K562 (cell line): ENCODE measurements around the gene CRTC3. TPM values are rescaled to one million over a fixed set of nuclear protein-coding genes. Genes with fewer than 3 reads are reported as not detected.
A peak's percentile ranks its signal among the peaks of the same experiment; 100 is the strongest.

Source experiments
- ATAC-seq: fragments of 200-7000 bp; cut with Tn5 transposase; 3 replicates; pipeline ENCODE4 v1.9.1; 2020; ENCODE audit warnings: moderate library complexity
- BruUV-seq: library from RNA; stranded (reverse); fragments of 400-500 nt; replicated peaks from 2 replicates; lab custom pipeline; 2021; lab: Mats Ljungman, UMichigan
- CTCF ChIA-PET: fragments of 300-600 bp; formaldehyde crosslinking; extraction: SDS; loops from one replicate; lab custom pipeline; 2021; ENCODE audit warnings: low intra/inter-chr PET ratio; lab: Yijun Ruan, JAX
- POLR2A ChIA-PET: fragments of 300-600, 350-650 bp; sonication (Branson Sonifier 250); formaldehyde crosslinking; extraction: SDS; loops from one replicate; lab custom pipeline; 2021; ENCODE audit warnings: antibody characterized with exemption, inconsistent platforms; lab: Yijun Ruan, JAX
- DNase-seq, 4 experiments: peaks; one replicate each; pipeline versions ENCODE4 v3.0.0 to v3.0.0-alpha.2; 2011 to 2018; ENCODE audit warnings: low spot score in 3 of 4, mixed read lengths in 3 of 4; ENCODE audit errors: extremely low read depth in 1 of 4
- FAIRE-seq: peaks from 2 replicates; lab custom pipeline; 2011; peaks lifted over from hg19 to GRCh38; lab: Jason Lieb, UNC
- H2AFZ ChIP-seq: 2 replicates; pipeline ENCODE4 v1.6.0; 2011; ENCODE audit warnings: low read depth, low read length, control low read depth, inconsistent platforms
- H3K27ac ChIP-seq: fragments of 200-600 bp; 3 replicates; pipeline ENCODE4 v1.8.0; 2011; ENCODE audit warnings: low read depth, mild to moderate bottlenecking, control low read depth, inconsistent platforms, low read length, moderate library complexity, mixed read lengths; ENCODE audit errors: extremely low read depth
- H3K27me3 ChIP-seq, 2 experiments: fragments of 300-600 bp in 1 of 2; 2 replicates in 1 of 2; 3 replicates in 1 of 2; pipeline versions ENCODE4 v1.6.0 to v1.8.0; 2011; ENCODE audit warnings: inconsistent platforms in 2 of 2, low read length in 2 of 2, mild to moderate bottlenecking in 1 of 2, mixed read lengths in 1 of 2, moderate library complexity in 1 of 2; ENCODE audit not compliant: control insufficient read depth in 2 of 2, insufficient read depth in 2 of 2
- H3K36me3 ChIP-seq: fragments of 300-600 bp; 3 replicates; pipeline ENCODE4 v1.8.0; 2011; ENCODE audit warnings: mild to moderate bottlenecking, low read length, inconsistent platforms; ENCODE audit not compliant: control insufficient read depth, insufficient read depth
- H3K4me1 ChIP-seq, 2 experiments: fragments of 200-600 bp in 1 of 2; replicated peaks in 1 of 2; 2 replicates in 1 of 2; 3 replicates in 1 of 2; pipeline versions ENCODE4 v1.5.1 to v1.8.0; 2011; ENCODE audit warnings: inconsistent platforms in 2 of 2, low read length in 2 of 2, mild to moderate bottlenecking in 1 of 2, mixed read lengths in 1 of 2, moderate library complexity in 1 of 2; ENCODE audit not compliant: control insufficient read depth in 2 of 2, insufficient read depth in 2 of 2
- H3K4me2 ChIP-seq: 2 replicates; pipeline ENCODE4 v1.6.1; 2011; ENCODE audit warnings: low read length, control low read depth, inconsistent platforms, mixed read lengths; ENCODE audit not compliant: insufficient read depth
- H3K4me3 ChIP-seq: fragments of 200-600 bp; sonication (generic), shearing (Covaris generic); 2 replicates; pipeline ENCODE4 v1.5.1; 2016; ENCODE audit warnings: control low read depth, inconsistent platforms
- H3K79me2 ChIP-seq: fragments of 200-600 bp; 3 replicates; pipeline ENCODE4 v1.8.0; 2011; ENCODE audit warnings: low read length, inconsistent platforms; ENCODE audit not compliant: control insufficient read depth, insufficient read depth
- H3K9ac ChIP-seq, 2 experiments: 2 replicates each; pipeline versions ENCODE4 v1.6.0 to v1.6.1; 2011; ENCODE audit warnings: low read depth in 2 of 2, low read length in 2 of 2, control low read depth in 1 of 2, inconsistent platforms in 1 of 2, mild to moderate bottlenecking in 1 of 2, mixed read lengths in 1 of 2; ENCODE audit not compliant: insufficient read depth in 1 of 2
- H3K9me1 ChIP-seq: one replicate; pipeline ENCODE4 v1.6.0; 2011; ENCODE audit warnings: inconsistent platforms, mild to moderate bottlenecking, low read length, moderate library complexity; ENCODE audit not compliant: control insufficient read depth, insufficient read depth
- H3K9me3 ChIP-seq: replicated peaks from 2 replicates; pipeline ENCODE4 v1.5.1; 2011; ENCODE audit warnings: low read depth, low read length, inconsistent platforms; ENCODE audit not compliant: control insufficient read depth, insufficient read depth
- H4K20me1 ChIP-seq: replicated peaks from 2 replicates; pipeline ENCODE4 v1.6.1; 2011; ENCODE audit warnings: low read length, inconsistent platforms, mixed read lengths; ENCODE audit not compliant: control insufficient read depth, insufficient read depth
- ARID1B ChIP-seq: fragments of 450-650 bp; IDR thresholded peaks from 2 replicates; pipeline ENCODE4 v1.6.1; 2016; ENCODE audit warnings: antibody characterized with exemption, mild to moderate bottlenecking, inconsistent platforms
- CBFA2T3 ChIP-seq: fragments of 450-650 bp; IDR thresholded peaks from 2 replicates; pipeline ENCODE4 v1.6.1; 2017
- DPF2 ChIP-seq: fragments of 450-650 bp; IDR thresholded peaks from 2 replicates; pipeline ENCODE4 v1.6.1; 2016
- MEIS2 ChIP-seq: fragments of 450-650 bp; IDR thresholded peaks from 2 replicates; pipeline ENCODE4 v1.6.1; 2014; ENCODE audit warnings: mild to moderate bottlenecking; ENCODE audit not compliant: partially characterized antibody
- POLR2B ChIP-seq: fragments of 450-650 bp; IDR thresholded peaks from 2 replicates; pipeline ENCODE4 v1.6.1; 2018; ENCODE audit warnings: low read depth; ENCODE audit not compliant: partially characterized antibody
- POU5F1 ChIP-seq: fragments of 150-350 bp; IDR thresholded peaks from 2 replicates; pipeline ENCODE4 v1.6.1; 2014; ENCODE audit warnings: borderline replicate concordance, low read length, low read depth, mild to moderate bottlenecking; ENCODE audit not compliant: partially characterized antibody
- TCF3 ChIP-seq: sonication (generic); formaldehyde crosslinking; IDR thresholded peaks from 2 replicates; pipeline ENCODE4 v1.4.0; 2020; ENCODE audit warnings: mild to moderate bottlenecking, missing genetic modification reagents
- TRIM28 ChIP-seq: fragments of 450-650 bp; IDR thresholded peaks from 2 replicates; pipeline ENCODE4 v1.6.1; 2017
- ZC3H8 ChIP-seq: fragments of 450-650 bp; IDR thresholded peaks from 2 replicates; pipeline ENCODE4 v1.6.1; 2017
- ZNF282 ChIP-seq: sonication (generic); formaldehyde crosslinking; IDR thresholded peaks from 2 replicates; pipeline ENCODE4 v1.8.1; 2023; ENCODE audit warnings: missing genetic modification reagents
- ZNF551 ChIP-seq: fragments of 250-450 bp; sonication (Bioruptor Pico); IDR thresholded peaks from 2 replicates; pipeline ENCODE4 v1.5.0; 2021; ENCODE audit warnings: mild to moderate bottlenecking, moderate library complexity
- ZSCAN29 ChIP-seq: fragments of 450-650 bp; IDR thresholded peaks from 2 replicates; pipeline ENCODE4 v1.6.1; 2017
- WGBS: fragments of 100-300 bp; shearing (Covaris generic); methylation state at CpG from one replicate; pipeline ENCODE4 v1.1.6; 2016; ENCODE audit warnings: low coverage, mixed read lengths; ENCODE audit not compliant: insufficient coverage; ENCODE audit errors: missing lambda C conversion rate; 5-methylcytosine and 5-hydroxymethylcytosine counted together
- in situ Hi-C: fragments of 300-500 bp; cut with MboI; formaldehyde crosslinking; loops from 4 replicates; pipeline ENCODE4 v1.15.0; 2018; ENCODE audit warnings: inconsistent platforms, mixed read lengths
- intact Hi-C: fragments of 100-400 bp; cut with micrococcal nuclease; formaldehyde crosslinking; loops from 2 replicates; pipeline ENCODE4 v1.14.2; 2022
- polyA plus RNA-seq, 8 experiments: library from polyadenylated mRNA; depleted of rRNA in 4 of 8; stranded (reverse) in 5 of 8; unstranded in 3 of 8; fragments of >200 nt; fragmentation: Nextera tagmentation in 2 of 8; fragmentation: Illumina TruSeq in 1 of 8; extraction: Ambion mirVana in 2 of 8; extraction: Trizol in 1 of 8; gene quantifications; 2 replicates each; pipeline versions ENCODE4 v1.2.1 to v1.2.3, GENCODE V29; 2011 to 2014; ENCODE audit warnings: inconsistent platforms in 1 of 8, missing spikeins in 1 of 8
- total RNA-seq, 7 experiments: library from RNA; depleted of rRNA in 6 of 7; stranded (reverse); fragments of >200 nt in 6 of 7; fragmentation: Illumina TruSeq in 2 of 7; extraction: Trizol in 2 of 7; gene quantifications; 2 replicates each; pipeline versions ENCODE4 v1.2.1 to v1.2.3, GENCODE V29; 2011 to 2021; ENCODE audit warnings: low replicate concordance in 1 of 7
- TF ChIP-seq, protein P1 (sequence below): fragments of 250-450 bp; sonication (Bioruptor Pico); IDR thresholded peaks from 2 replicates; pipeline ENCODE4 v1.5.0; 2021; ENCODE audit warnings: mild to moderate bottlenecking, borderline replicate concordance
- TF ChIP-seq, protein P2 (sequence below): fragments of 450-650 bp; formaldehyde crosslinking; IDR thresholded peaks from 2 replicates; pipeline ENCODE4 v1.4.0; 2020; ENCODE audit warnings: mild to moderate bottlenecking, moderate library complexity
- TF ChIP-seq, protein P3 (sequence below): fragments of 450-650 bp; IDR thresholded peaks from 2 replicates; pipeline ENCODE4 v1.6.1; 2018; ENCODE audit not compliant: partially characterized antibody

The CRTC3 gene
- total and polyA plus RNA-seq, 9 of the 15 experiments (the other 6 are each of a cell fraction or from before 2014, with no cell fraction given) = 1.2 to 19.0 (median 11.6) TPM

DNA sequence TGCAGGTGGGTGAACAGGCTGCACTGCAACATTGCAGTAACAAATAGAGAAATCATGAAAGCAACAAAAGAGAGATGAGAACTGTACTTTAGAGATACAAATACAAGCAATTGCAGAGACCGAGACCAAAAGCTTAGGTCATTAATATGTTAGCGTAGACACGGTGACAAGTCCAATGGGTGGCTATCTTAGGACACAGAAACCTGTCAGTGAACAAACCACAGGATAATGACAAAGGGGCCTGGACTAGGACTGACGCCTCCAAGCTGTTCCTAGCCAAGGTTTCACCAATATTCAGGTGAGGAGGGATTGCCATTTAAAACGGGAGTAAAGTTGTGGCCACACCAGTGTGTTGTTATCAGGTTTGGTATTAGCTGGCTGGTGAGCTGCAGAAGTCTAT lies 145.7 kb downstream of the CRTC3 start:
- H3K36me3 ChIP-seq = no peaks in the 10 kb centered on the region
- peak overlapping the region; percentile 44; the same call in 1 of the 2 replicates for H3K4me2 ChIP-seq
- H3K79me2 ChIP-seq = no peaks in the 10 kb centered on the region
- peak overlapping the region; percentile 89 for H2AFZ ChIP-seq
- H3K4me3 ChIP-seq = no peak overlapping the region
- peaks cover 3 to 8% of the 10 kb centered on the region in 2 experiments; a peak in 4 of 5 replicates for H3K4me1 ChIP-seq
- H3K9ac ChIP-seq = peak overlapping the region; percentile 40 to 69; a peak in 1 of 4 replicates
- H3K9me3 ChIP-seq = no peaks in the 10 kb centered on the region
- no peaks in the 10 kb centered on the region for H4K20me1 ChIP-seq
- DNase-seq (peak in 2 of 4 experiments; percentile 56 to 60), ATAC-seq (peak; percentile 87), FAIRE-seq (peak; percentile 88)
- H3K27me3 ChIP-seq = no peaks in the 10 kb centered on the region; a peak in 1 of 5 replicates
- in situ Hi-C loops = no loop called here
- intact Hi-C loops = no loop called here
- no peaks in the 10 kb centered on the region for H3K9me1 ChIP-seq
- BruUV-seq = no TSS peak
- ChIA-PET CTCF (no interaction called here), POLR2A (interaction anchor here (0.7 to 1.8 kb wide), 7 partner anchors 8 to 672 kb away, joined by 3 to 4 read pairs (median 3); no protein-coding TSS in a partner anchor)
- WGBS = 12% methylated on average over 5 of the region's 5 CpGs
- peak overlapping the region; percentile 46; the same call in 1 of the 3 replicates for H3K27ac ChIP-seq
- 0 out of 2 replicates have a peak, but pooled peaks have one; percentile 21 for TF ChIP-seq DPF2
- TF ChIP-seq ZNF551 (CRISPR knock-in tag) = no peak
- TF ChIP-seq ZC3H8 = no peak
- no peak for TF ChIP-seq POLR2B
- 0 out of 2 replicates have a peak, but pooled peaks have one; percentile 21 for TF ChIP-seq ZSCAN29
- no peak for TF ChIP-seq ZNF282
- peak; percentile 26; the same call in 1 of the 2 replicates for TF ChIP-seq CBFA2T3
- TF ChIP-seq, protein P1, sequence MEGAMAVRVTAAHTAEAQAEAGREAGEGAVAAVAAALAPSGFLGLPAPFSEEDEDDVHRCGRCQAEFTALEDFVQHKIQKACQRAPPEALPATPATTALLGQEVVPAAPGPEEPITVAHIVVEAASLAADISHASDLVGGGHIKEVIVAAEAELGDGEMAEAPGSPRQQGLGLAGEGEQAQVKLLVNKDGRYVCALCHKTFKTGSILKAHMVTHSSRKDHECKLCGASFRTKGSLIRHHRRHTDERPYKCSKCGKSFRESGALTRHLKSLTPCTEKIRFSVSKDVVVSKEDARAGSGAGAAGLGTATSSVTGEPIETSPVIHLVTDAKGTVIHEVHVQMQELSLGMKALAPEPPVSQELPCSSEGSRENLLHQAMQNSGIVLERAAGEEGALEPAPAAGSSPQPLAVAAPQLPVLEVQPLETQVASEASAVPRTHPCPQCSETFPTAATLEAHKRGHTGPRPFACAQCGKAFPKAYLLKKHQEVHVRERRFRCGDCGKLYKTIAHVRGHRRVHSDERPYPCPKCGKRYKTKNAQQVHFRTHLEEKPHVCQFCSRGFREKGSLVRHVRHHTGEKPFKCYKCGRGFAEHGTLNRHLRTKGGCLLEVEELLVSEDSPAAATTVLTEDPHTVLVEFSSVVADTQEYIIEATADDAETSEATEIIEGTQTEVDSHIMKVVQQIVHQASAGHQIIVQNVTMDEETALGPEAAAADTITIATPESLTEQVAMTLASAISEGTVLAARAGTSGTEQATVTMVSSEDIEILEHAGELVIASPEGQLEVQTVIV (CRISPR knock-in tag) = no peak
- TF ChIP-seq POU5F1 = no peak
- TF ChIP-seq, protein P2, sequence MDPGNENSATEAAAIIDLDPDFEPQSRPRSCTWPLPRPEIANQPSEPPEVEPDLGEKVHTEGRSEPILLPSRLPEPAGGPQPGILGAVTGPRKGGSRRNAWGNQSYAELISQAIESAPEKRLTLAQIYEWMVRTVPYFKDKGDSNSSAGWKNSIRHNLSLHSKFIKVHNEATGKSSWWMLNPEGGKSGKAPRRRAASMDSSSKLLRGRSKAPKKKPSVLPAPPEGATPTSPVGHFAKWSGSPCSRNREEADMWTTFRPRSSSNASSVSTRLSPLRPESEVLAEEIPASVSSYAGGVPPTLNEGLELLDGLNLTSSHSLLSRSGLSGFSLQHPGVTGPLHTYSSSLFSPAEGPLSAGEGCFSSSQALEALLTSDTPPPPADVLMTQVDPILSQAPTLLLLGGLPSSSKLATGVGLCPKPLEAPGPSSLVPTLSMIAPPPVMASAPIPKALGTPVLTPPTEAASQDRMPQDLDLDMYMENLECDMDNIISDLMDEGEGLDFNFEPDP (CRISPR knock-in tag) = no peak
- TF ChIP-seq, protein P3, sequence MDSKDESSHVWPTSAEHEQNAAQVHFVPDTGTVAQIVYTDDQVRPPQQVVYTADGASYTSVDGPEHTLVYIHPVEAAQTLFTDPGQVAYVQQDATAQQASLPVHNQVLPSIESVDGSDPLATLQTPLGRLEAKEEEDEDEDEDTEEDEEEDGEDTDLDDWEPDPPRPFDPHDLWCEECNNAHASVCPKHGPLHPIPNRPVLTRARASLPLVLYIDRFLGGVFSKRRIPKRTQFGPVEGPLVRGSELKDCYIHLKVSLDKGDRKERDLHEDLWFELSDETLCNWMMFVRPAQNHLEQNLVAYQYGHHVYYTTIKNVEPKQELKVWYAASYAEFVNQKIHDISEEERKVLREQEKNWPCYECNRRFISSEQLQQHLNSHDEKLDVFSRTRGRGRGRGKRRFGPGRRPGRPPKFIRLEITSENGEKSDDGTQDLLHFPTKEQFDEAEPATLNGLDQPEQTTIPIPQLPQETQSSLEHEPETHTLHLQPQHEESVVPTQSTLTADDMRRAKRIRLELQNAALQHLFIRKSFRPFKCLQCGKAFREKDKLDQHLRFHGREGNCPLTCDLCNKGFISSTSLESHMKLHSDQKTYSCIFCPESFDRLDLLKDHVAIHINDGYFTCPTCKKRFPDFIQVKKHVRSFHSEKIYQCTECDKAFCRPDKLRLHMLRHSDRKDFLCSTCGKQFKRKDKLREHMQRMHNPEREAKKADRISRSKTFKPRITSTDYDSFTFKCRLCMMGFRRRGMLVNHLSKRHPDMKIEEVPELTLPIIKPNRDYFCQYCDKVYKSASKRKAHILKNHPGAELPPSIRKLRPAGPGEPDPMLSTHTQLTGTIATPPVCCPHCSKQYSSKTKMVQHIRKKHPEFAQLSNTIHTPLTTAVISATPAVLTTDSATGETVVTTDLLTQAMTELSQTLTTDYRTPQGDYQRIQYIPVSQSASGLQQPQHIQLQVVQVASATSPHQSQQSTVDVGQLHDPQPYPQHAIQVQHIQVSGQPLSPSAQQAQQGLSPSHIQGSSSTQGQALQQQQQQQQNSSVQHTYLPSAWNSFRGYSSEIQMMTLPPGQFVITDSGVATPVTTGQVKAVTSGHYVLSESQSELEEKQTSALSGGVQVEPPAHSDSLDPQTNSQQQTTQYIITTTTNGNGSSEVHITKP = peak; percentile 44
- TF ChIP-seq MEIS2 = peak; percentile 86
- peak; percentile 64; the same call in 1 of the 2 replicates for TF ChIP-seq TCF3 (CRISPR knock-in tag)
- TF ChIP-seq TRIM28 = no peak
- TF ChIP-seq ARID1B = peak; percentile 39
